Cardiac fibroblast (primary cell): ENCODE measurements around the gene OTOS.

ENCODE experiments used
- DNase-seq, 2 donors: peaks; one replicate each; pipeline versions ENCODE4 v3.0.0 to v3.0.0-alpha.2; 2010; ENCODE audit warnings: low read depth in 2 of 2
- H3K4me3 ChIP-seq, 2 donors: replicated peaks in 1 of 2; 1 replicate in 1 of 2; 2 replicates in 1 of 2; pipeline ENCODE4 v1.5.1; 2011; ENCODE audit warnings: low read depth in 2 of 2, low read length in 2 of 2, mild to moderate bottlenecking in 2 of 2, moderate library complexity in 1 of 2
- TF ChIP-seq, protein P1 (sequence below): IDR thresholded peaks from one replicate; pipeline ENCODE4 v1.5.1; 2011; ENCODE audit warnings: low read depth, mild to moderate bottlenecking, low read length, inconsistent platforms

OTOS gene

DNA sequence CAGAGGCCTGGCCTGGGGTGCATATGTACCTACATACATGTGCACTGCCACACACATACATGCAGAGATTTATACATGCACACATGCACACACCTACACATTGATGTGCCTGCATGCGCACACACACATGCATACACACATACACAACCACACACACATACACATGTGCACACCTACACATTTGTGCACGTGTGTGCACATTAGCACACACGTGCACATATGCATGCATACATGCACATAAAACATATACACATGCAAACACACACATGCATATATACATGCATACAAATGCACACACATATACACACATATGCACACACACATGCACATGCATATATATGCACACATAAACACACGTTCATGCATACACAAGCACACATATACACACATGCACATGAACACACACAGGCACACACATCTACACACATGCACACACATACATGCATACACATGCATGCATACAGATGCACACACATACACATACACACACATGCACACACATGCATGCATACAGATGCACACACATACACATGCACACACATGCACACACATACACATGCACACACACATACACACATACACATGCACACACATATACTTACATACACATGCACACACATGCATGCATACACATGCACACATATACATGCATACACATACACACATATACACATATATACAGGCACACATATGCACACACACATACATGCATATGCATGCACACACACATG lies 23.6 kb upstream of the OTOS start:
- TF ChIP-seq, protein P1, sequence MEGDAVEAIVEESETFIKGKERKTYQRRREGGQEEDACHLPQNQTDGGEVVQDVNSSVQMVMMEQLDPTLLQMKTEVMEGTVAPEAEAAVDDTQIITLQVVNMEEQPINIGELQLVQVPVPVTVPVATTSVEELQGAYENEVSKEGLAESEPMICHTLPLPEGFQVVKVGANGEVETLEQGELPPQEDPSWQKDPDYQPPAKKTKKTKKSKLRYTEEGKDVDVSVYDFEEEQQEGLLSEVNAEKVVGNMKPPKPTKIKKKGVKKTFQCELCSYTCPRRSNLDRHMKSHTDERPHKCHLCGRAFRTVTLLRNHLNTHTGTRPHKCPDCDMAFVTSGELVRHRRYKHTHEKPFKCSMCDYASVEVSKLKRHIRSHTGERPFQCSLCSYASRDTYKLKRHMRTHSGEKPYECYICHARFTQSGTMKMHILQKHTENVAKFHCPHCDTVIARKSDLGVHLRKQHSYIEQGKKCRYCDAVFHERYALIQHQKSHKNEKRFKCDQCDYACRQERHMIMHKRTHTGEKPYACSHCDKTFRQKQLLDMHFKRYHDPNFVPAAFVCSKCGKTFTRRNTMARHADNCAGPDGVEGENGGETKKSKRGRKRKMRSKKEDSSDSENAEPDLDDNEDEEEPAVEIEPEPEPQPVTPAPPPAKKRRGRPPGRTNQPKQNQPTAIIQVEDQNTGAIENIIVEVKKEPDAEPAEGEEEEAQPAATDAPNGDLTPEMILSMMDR = no peak
- no peak for DNase-seq
- no peak overlapping the region for H3K4me3 ChIP-seq

DNA sequence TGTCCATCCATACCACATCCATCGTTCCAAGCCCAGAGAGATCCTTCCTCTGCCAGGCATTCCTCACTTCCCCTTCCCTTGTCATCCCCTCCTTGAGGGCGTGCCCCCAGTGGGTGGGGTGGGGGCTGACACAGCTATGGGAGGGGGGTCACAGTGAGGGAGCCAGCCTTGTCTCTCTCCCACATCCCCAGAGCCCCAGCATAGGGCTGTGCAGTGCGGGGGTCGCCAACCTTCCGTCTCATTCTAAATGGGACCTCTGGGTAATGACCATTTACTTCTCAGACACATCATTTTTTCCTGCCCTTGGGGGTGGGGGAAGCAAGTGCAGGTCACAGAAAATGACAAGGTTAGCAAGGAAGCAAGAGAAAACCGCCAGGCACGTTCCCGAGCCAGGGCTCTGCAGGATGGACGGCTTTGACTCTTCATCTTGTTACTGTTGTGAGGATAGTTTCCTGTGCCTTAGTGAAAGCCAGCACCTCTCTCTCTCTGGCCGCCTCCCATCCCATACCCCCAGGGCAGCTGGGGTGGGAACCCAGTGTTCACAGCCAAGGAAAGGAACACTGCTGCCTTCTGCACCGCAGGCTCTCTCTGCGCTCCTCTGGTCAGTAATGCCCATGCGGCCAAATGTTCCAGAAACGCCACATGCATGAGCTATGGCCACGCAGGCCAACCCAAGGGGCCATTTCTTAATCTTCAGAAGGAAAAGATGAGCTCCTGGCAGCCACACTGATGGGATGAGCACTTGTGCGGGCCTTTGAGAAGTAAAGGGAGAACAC lies 22.7 kb upstream of the OTOS start:
- H3K4me3 ChIP-seq = no peak overlapping the region
- TF ChIP-seq, protein P1 = no peak
- no peak for DNase-seq

DNA sequence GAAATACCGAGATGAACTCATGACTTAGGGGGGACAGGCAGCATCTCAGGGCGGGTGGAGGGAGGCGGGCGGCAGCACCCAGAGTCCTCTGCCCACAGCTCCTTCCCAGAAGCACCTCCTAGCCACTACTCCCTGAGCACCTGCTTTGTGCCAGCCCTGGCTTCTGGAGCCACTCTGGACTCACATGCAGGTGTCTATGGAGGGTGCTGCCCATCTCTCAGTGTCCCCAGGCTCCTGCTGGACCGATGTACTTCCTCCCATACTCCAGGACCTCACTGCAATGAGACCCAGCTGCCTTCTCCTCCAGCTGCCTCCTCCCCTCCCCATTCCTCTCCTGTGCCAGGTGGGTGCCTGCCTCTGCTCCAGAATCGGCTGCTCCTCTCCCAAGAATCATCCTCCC lies 22.1 kb upstream of the OTOS start:
- DNase-seq = no peak
- no peak overlapping the region for H3K4me3 ChIP-seq
- TF ChIP-seq, protein P1 = no peak

DNA sequence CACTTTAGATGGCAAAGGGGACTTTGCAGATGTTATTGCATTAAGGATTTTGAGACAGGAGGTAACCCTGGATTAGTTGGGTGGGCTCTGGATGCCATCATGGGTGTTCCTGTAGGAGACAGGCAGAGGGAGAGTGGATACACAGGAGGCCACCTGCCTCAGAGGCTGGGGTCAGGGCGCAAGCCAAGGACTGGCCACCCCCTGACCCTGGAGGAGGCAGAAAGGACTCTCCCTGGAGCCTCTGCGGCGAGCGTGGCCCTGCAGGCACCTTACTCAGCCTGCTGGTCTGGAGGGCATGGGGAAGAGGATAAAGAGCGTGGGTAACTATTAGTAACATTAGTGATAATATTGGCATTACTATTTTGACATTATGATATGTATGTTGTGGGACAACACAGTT lies 21.6 kb upstream of the OTOS start:
- no peak for DNase-seq
- no peak overlapping the region for H3K4me3 ChIP-seq
- TF ChIP-seq, protein P1 = no peak

DNA sequence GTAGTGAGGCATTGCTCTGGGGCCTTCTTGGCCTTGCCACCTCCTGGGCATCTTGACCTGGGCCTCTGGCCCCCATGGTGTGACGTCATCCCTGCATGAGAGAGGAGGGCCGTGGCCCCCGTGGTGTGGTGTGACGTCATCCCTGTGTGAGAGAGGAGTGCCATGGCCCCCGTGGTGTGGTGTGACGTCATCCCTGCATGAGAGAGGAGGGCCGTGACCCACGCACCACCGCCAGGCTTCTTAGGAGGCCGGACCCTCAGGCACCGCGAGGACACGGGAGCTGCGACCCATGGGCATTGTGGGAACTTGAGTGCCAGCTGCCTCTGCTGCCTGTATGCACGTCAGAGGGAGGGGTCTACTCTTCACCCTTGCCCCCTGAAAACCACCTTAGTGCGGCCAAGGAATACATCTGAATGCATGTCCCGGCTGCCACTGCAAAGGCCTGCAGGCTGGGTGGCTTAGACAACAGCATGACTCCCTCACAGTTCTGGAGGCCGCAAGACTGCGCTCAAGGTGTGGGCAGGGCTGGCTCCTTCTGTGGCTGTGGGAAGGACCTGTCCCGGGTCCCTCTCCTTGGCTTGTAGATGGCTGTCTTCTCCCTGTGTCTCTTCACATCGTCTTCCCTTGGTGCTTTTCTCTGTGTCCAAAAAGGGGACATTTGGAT lies 20.8 kb upstream of the OTOS start:
- TF ChIP-seq, protein P1 = no peak
- H3K4me3 ChIP-seq = no peak overlapping the region
- no peak for DNase-seq

DNA sequence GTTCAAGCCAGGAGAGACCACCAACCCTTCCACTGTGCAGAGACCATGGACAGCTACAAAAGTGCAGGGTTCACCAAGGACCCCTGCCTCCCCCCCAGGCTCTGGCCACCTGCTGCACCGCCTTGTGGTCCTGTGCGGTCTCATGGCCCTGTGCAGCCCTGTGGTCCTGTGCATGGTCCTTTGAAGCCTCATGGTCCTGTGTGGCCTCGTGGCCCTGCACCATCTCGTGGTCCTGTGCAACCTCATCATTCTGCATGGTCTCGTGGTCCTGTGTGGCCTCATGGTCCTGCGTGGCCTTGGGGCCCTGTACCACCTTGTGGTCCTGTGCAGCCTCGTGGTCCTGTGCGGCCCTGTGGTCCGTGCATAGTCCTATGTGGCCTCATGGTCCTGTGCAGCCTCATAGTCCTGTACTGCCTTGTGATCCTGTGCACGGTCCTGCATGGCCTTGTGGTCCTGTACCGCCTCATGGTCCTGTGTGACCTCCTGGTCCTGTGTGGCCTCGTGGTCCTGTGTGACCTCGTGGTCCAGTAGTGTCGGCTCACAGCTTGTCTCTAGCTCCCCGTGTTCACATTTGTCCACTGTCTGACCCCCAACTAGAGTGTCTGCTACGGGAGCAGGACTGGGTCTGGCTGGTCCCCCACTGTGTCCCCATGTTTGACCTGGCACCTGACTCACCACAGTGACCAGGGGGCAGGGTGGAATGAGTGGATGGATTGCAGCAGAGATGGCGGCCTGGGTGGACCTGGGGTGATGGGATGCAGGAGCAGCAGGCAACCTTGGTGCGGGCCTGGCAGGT lies 20.0 kb upstream of the OTOS start:
- DNase-seq = no peak
- no peak overlapping the region for H3K4me3 ChIP-seq
- TF ChIP-seq, protein P1 = no peak
